ENCODE measurements around the gene EMILIN1.

EMILIN1 gene

DNA sequence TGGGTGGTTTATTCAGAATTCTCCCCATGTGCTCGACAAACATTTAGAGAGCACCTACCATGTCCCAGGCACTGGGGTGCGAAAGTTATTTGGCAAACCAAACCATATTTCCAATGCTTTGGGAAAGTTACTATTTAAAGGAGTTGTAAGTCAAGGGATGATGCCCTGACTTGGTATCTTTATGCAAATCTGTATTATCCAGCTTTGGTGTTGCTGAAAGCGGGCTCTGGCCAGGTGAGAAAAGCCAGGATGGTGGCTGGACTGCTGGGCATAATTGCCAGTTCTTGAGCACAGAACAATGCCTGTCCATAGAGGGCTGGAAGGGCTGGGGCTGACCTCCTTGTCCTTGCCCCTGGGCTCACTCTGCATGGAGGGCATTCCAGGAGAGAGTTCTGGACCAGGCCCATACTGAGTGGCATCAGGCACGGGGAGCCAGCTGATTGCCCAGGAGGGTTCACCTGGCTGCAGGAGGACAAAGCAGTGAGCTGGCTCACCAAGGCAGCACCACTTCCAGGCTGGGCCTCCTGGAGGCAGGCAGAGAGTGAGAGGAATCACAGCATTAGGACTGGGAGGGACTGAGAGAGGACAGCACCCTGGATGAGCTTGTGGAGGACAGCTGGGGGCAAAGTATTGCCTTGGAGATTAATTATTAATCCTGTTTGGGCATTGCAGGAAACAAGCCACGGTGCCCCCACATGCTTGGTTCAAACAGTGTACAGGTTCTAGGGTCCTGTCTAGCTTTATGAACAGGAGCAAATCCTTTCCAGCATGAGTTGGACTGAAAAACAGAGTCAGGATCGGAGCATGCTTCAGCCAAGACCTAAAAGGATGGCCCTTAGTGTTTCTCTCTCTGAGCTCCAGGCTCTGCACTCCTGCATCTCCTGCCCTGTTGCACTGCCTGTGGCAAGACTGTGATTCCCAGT is 15.3 kb downstream of the EMILIN1 start:
- H3K4me1 ChIP-seq (ENCODE audit: insufficient read depth, low read length, poor library complexity, severe bottlenecking), result peaks cover 4% of the 10 kb centered on the region
- no peak overlapping the region for H3K4me2 ChIP-seq (ENCODE audit: low read depth, low read length, poor library complexity, severe bottlenecking)
- no peaks in the 10 kb centered on the region for H3K79me2 ChIP-seq (ENCODE audit: insufficient read depth, low read length)
- H2AFZ ChIP-seq (ENCODE audit: low read length), result no peak overlapping the region
- H3K9me3 ChIP-seq (ENCODE audit: insufficient read depth, low read depth, low read length), result no peaks in the 10 kb centered on the region
- no peaks in the 10 kb centered on the region for H3K36me3 ChIP-seq (ENCODE audit: insufficient read depth, low read length)
- no peaks in the 10 kb centered on the region for H3K9me2 ChIP-seq (replicated peaks; ENCODE audit: low read depth, low read length)
- H3K4me3 ChIP-seq (ENCODE audit: low read length, poor library complexity, severe bottlenecking), result no peak overlapping the region
- no peaks in the 10 kb centered on the region for H4K20me1 ChIP-seq (ENCODE audit: insufficient read depth, low read length, poor library complexity, severe bottlenecking)
- no peak overlapping the region for H3K9ac ChIP-seq (ENCODE audit: low read depth, low read length, poor library complexity, severe bottlenecking)
- TF ChIP-seq, protein P1, sequence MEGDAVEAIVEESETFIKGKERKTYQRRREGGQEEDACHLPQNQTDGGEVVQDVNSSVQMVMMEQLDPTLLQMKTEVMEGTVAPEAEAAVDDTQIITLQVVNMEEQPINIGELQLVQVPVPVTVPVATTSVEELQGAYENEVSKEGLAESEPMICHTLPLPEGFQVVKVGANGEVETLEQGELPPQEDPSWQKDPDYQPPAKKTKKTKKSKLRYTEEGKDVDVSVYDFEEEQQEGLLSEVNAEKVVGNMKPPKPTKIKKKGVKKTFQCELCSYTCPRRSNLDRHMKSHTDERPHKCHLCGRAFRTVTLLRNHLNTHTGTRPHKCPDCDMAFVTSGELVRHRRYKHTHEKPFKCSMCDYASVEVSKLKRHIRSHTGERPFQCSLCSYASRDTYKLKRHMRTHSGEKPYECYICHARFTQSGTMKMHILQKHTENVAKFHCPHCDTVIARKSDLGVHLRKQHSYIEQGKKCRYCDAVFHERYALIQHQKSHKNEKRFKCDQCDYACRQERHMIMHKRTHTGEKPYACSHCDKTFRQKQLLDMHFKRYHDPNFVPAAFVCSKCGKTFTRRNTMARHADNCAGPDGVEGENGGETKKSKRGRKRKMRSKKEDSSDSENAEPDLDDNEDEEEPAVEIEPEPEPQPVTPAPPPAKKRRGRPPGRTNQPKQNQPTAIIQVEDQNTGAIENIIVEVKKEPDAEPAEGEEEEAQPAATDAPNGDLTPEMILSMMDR (conservative IDR thresholded peaks at IDR 0.05; ENCODE audit: low read length), result no peak
- TF ChIP-seq EZH2phosphoT487 (IDR thresholded peaks at IDR 0.05; ENCODE audit: borderline replicate concordance), result no peak
- no peaks in the 10 kb centered on the region for H3K27me3 ChIP-seq (ENCODE audit: insufficient read depth, low read length, poor library complexity, severe bottlenecking)
- no peaks in the 10 kb centered on the region for H3F3A ChIP-seq (ENCODE audit: low read depth)

GRCh38 chr2:27094353-27094984 is 16.1 kb downstream of the EMILIN1 start:
- Histone ChIP-seq H3K36me3 (ENCODE audit: insufficient read depth, low read length) (no peaks in the 10 kb centered on the region), H2AFZ (ENCODE audit: low read length) (no peak overlapping the region), H3K9me3 (ENCODE audit: insufficient read depth, low read depth, low read length) (no peaks in the 10 kb centered on the region), H3K9ac (ENCODE audit: low read depth, low read length, poor library complexity, severe bottlenecking) (no peak overlapping the region), H4K20me1 (ENCODE audit: insufficient read depth, low read length, poor library complexity, severe bottlenecking) (no peaks in the 10 kb centered on the region), H3K27me3 (ENCODE audit: insufficient read depth, low read length, poor library complexity, severe bottlenecking) (no peaks in the 10 kb centered on the region), H3F3A (ENCODE audit: low read depth) (no peaks in the 10 kb centered on the region), H3K4me3 (ENCODE audit: low read length, poor library complexity, severe bottlenecking) (no peak overlapping the region), H3K4me2 (ENCODE audit: low read depth, low read length, poor library complexity, severe bottlenecking) (no peak overlapping the region), H3K79me2 (ENCODE audit: insufficient read depth, low read length) (no peaks in the 10 kb centered on the region), H3K4me1 (ENCODE audit: insufficient read depth, low read length, poor library complexity, severe bottlenecking) (no peaks in the 10 kb centered on the region), H3K9me2 (replicated peaks; ENCODE audit: low read depth, low read length) (no peaks in the 10 kb centered on the region)
- no peak for TF ChIP-seq EZH2phosphoT487 (IDR thresholded peaks at IDR 0.05; ENCODE audit: borderline replicate concordance)
- TF ChIP-seq, protein P1 (conservative IDR thresholded peaks at IDR 0.05; ENCODE audit: low read length), result no peak

DNA sequence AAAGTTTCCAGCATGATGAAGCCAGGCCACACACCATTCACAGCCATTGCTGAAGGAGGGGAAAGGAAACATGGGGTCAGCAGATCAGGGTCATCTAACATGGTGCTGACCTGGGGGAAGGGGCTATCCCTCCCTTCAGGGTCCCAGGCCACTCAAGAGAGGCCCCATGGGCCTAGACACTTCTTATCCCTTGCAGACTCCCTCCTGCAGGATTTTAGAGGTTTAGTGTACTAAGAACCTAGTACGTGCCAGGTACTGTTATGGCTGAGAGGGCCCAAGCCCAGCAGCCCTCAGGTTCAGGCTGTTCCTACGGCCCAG is 17.0 kb downstream of the EMILIN1 start:
- no peaks in the 10 kb centered on the region for H4K20me1 ChIP-seq (ENCODE audit: insufficient read depth, low read length, poor library complexity, severe bottlenecking)
- H2AFZ ChIP-seq (ENCODE audit: low read length), result no peak overlapping the region
- H3K27me3 ChIP-seq (ENCODE audit: insufficient read depth, low read length, poor library complexity, severe bottlenecking), result no peaks in the 10 kb centered on the region
- no peak overlapping the region for H3K9ac ChIP-seq (ENCODE audit: low read depth, low read length, poor library complexity, severe bottlenecking)
- TF ChIP-seq, protein P1 (conservative IDR thresholded peaks at IDR 0.05; ENCODE audit: low read length), result no peak
- TF ChIP-seq EZH2phosphoT487 (IDR thresholded peaks at IDR 0.05; ENCODE audit: borderline replicate concordance), result no peak
- no peak overlapping the region for H3K4me2 ChIP-seq (ENCODE audit: low read depth, low read length, poor library complexity, severe bottlenecking)
- H3K9me2 ChIP-seq (replicated peaks; ENCODE audit: low read depth, low read length), result no peaks in the 10 kb centered on the region
- H3K9me3 ChIP-seq (ENCODE audit: insufficient read depth, low read depth, low read length), result no peaks in the 10 kb centered on the region
- H3K36me3 ChIP-seq (ENCODE audit: insufficient read depth, low read length), result no peaks in the 10 kb centered on the region
- no peaks in the 10 kb centered on the region for H3K4me1 ChIP-seq (ENCODE audit: insufficient read depth, low read length, poor library complexity, severe bottlenecking)
- no peak overlapping the region for H3K4me3 ChIP-seq (ENCODE audit: low read length, poor library complexity, severe bottlenecking)
- H3F3A ChIP-seq (ENCODE audit: low read depth), result no peaks in the 10 kb centered on the region
- H3K79me2 ChIP-seq (ENCODE audit: insufficient read depth, low read length), result no peaks in the 10 kb centered on the region
